ENCODE data around the gene DAPK1.
A peak's percentile ranks its signal among the peaks of the same experiment; 100 is the strongest.
"Not testable (repeated sequence)": the region's sequence is repeated elsewhere in the genome, so short reads cannot be mapped to it uniquely, and the experiment has no call there.

The DAPK1 gene

GRCh38 chr9:87739546-87739945 lies 241.9 kb downstream of the DAPK1 start:
- H3K27me3 Mint-ChIP-seq, result peaks cover 21% of the 10 kb centered on the region
- H3K9me3 Mint-ChIP-seq, result peaks cover 4 to 21% of the 10 kb centered on the region in 2 donors
- no peak overlapping the region for H3K27ac Mint-ChIP-seq
- H3K4me3 Mint-ChIP-seq, result no peak overlapping the region
- ATAC-seq, result no peak
- no peak for DNase-seq
- H3K4me1 Mint-ChIP-seq, result no peaks in the 10 kb centered on the region

- Mint-ChIP-seq H3K9me3 (peaks cover 4 to 21% of the 10 kb centered on the region in 2 donors), H3K27me3 (peaks cover 21% of the 10 kb centered on the region), H3K4me1 (no peaks in the 10 kb centered on the region), H3K27ac (no peak overlapping the region), H3K4me3 (no peak overlapping the region)
- DNase-seq (no peak), ATAC-seq (no peak)
Observed at GRCh38 chr9:87740209-87740608, 242.5 kb downstream of the DAPK1 start.

- DNase-seq (no peak), ATAC-seq (no peak)
- no peaks in the 10 kb centered on the region for H3K4me1 Mint-ChIP-seq
- peaks cover 4 to 31% of the 10 kb centered on the region in 2 donors for H3K9me3 Mint-ChIP-seq
- H3K4me3 Mint-ChIP-seq, result no peak overlapping the region
- H3K27ac Mint-ChIP-seq, result no peak overlapping the region
- peaks cover 28% of the 10 kb centered on the region for H3K27me3 Mint-ChIP-seq
Observed at GRCh38 chr9:87741326-87741725, 243.7 kb downstream of the DAPK1 start.

- Mint-ChIP-seq H3K27ac (no peak overlapping the region), H3K27me3 (peaks cover 33% of the 10 kb centered on the region), H3K4me1 (no peaks in the 10 kb centered on the region), H3K4me3 (no peak overlapping the region), H3K9me3 (peaks cover 4 to 31% of the 10 kb centered on the region in 2 donors)
- no peak for DNase-seq
- no peak for ATAC-seq
Observed at GRCh38 chr9:87741891-87742290, 244.2 kb downstream of the DAPK1 start.

- Mint-ChIP-seq H3K27me3 (peaks cover 44% of the 10 kb centered on the region), H3K27ac (no peak overlapping the region), H3K4me1 (no peaks in the 10 kb centered on the region), H3K9me3 (peaks cover 4 to 31% of the 10 kb centered on the region in 2 donors), H3K4me3 (no peak overlapping the region)
- ATAC-seq, result no peak
- DNase-seq, result no peak
Observed at GRCh38 chr9:87742813-87743428, 245.3 kb downstream of the DAPK1 start.

- not testable (repeated sequence) for ATAC-seq, DNase-seq, H3K27ac Mint-ChIP-seq, H3K4me3 Mint-ChIP-seq, H3K4me1 Mint-ChIP-seq
- peaks cover 4 to 31% of the 10 kb centered on the region in 2 donors for H3K9me3 Mint-ChIP-seq
- H3K27me3 Mint-ChIP-seq, result peaks cover 56% of the 10 kb centered on the region
Observed at GRCh38 chr9:87744247-87744646, 246.6 kb downstream of the DAPK1 start.

GRCh38 chr9:87746186-87746585 lies 248.5 kb downstream of the DAPK1 start:
- H3K27ac Mint-ChIP-seq, result no peak overlapping the region
- no peak overlapping the region for H3K4me3 Mint-ChIP-seq
- H3K27me3 Mint-ChIP-seq, result peaks cover 46% of the 10 kb centered on the region
- no peak for ATAC-seq
- no peaks in the 10 kb centered on the region for H3K4me1 Mint-ChIP-seq
- peaks cover 4 to 24% of the 10 kb centered on the region in 2 donors for H3K9me3 Mint-ChIP-seq
- no peak for DNase-seq

- Mint-ChIP-seq H3K27me3 (peaks cover 39% of the 10 kb centered on the region), H3K4me3 (no peak overlapping the region), H3K4me1 (no peaks in the 10 kb centered on the region), H3K9me3 (peaks cover 5 to 17% of the 10 kb centered on the region in 2 donors), H3K27ac (no peak overlapping the region)
- ATAC-seq, result no peak
- no peak for DNase-seq
Observed at GRCh38 chr9:87748881-87749280, 251.2 kb downstream of the DAPK1 start.

GRCh38 chr9:87749335-87750035 lies 251.8 kb downstream of the DAPK1 start:
- DNase-seq, result no peak
- no peaks in the 10 kb centered on the region for H3K4me1 Mint-ChIP-seq

GRCh38 chr9:87750726-87751125 lies 253.1 kb downstream of the DAPK1 start:
- ATAC-seq, result no peak
- no peaks in the 10 kb centered on the region for H3K4me1 Mint-ChIP-seq
- DNase-seq, result no peak
- H3K27me3 Mint-ChIP-seq, result peaks cover 45% of the 10 kb centered on the region
- H3K27ac Mint-ChIP-seq, result no peak overlapping the region
- H3K9me3 Mint-ChIP-seq, result peaks cover 5 to 19% of the 10 kb centered on the region in 2 donors
- H3K4me3 Mint-ChIP-seq, result no peak overlapping the region

More at GRCh38 chr9:87749335-87750035, 251.8 kb downstream of the DAPK1 start:
- no peak overlapping the region for H3K27ac Mint-ChIP-seq
- ATAC-seq, result no peak
- H3K27me3 Mint-ChIP-seq, result peaks cover 39% of the 10 kb centered on the region
- no peak overlapping the region for H3K4me3 Mint-ChIP-seq
- peaks cover 5 to 17% of the 10 kb centered on the region in 2 donors for H3K9me3 Mint-ChIP-seq

GRCh38 chr9:87751423-87751822 lies 253.8 kb downstream of the DAPK1 start:
- DNase-seq (no peak), ATAC-seq (no peak)
- peaks cover 38% of the 10 kb centered on the region for H3K27me3 Mint-ChIP-seq
- peaks cover 5 to 13% of the 10 kb centered on the region in 2 donors for H3K9me3 Mint-ChIP-seq
- H3K27ac Mint-ChIP-seq, result no peak overlapping the region
- H3K4me1 Mint-ChIP-seq, result no peaks in the 10 kb centered on the region
- H3K4me3 Mint-ChIP-seq, result no peak overlapping the region

GRCh38 chr9:87751868-87752267 lies 254.2 kb downstream of the DAPK1 start:
- DNase-seq (no peak), ATAC-seq (no peak)
- Mint-ChIP-seq H3K4me3 (no peak overlapping the region), H3K27ac (peak overlapping the region in 1 of 2 donors; percentile 3), H3K9me3 (peaks cover 5 to 13% of the 10 kb centered on the region in 2 donors), H3K4me1 (no peaks in the 10 kb centered on the region), H3K27me3 (peaks cover 34% of the 10 kb centered on the region)

GRCh38 chr9:87753313-87753712 lies 255.6 kb downstream of the DAPK1 start:
- Mint-ChIP-seq H3K4me1 (no peaks in the 10 kb centered on the region), H3K27ac (no peak overlapping the region), H3K4me3 (no peak overlapping the region), H3K27me3 (peaks cover 20% of the 10 kb centered on the region), H3K9me3 (peaks cover 5 to 13% of the 10 kb centered on the region in 2 donors)
- ATAC-seq (no peak), DNase-seq (no peak)

Data from stimulated activated naive CD8-positive, alpha-beta T cell treated with anti-CD3 and anti-CD28 coated beads, Interleukin-15, amount 100 ng/mL, for 72 hours (primary cell).